DND-41 (cell line): ENCODE measurements around the gene CLPTM1L.

Experiments used
- CTCF ChIP-seq: IDR thresholded peaks from 2 replicates; pipeline ENCODE4 v1.5.1; 2012; ENCODE audit warnings: borderline replicate concordance, low read length, moderate library complexity, mild to moderate bottlenecking; ENCODE audit not compliant: poor library complexity, severe bottlenecking; ENCODE audit errors: extremely low read depth
- EZH2 ChIP-seq: IDR thresholded peaks from 3 replicates; pipeline ENCODE4 v1.6.1; 2012; ENCODE audit warnings: borderline replicate concordance, low read depth, mild to moderate bottlenecking, moderate library complexity, low read length, inconsistent platforms; ENCODE audit not compliant: severe bottlenecking

- TF ChIP-seq EZH2 (no peak), CTCF (no peak)
Measured at GRCh38 chr5:1387876-1388275, 43.0 kb upstream of the CLPTM1L start.
